Measurements from ENCODE around the gene POU2AF1. TPM values are rescaled to one million over a fixed set of nuclear protein-coding genes. Genes with fewer than 3 reads are reported as not detected.

POU2AF1 gene, protein sequence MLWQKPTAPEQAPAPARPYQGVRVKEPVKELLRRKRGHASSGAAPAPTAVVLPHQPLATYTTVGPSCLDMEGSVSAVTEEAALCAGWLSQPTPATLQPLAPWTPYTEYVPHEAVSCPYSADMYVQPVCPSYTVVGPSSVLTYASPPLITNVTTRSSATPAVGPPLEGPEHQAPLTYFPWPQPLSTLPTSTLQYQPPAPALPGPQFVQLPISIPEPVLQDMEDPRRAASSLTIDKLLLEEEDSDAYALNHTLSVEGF
- 1 to 10 TPM in 2 of 4 donors, under 1 TPM in 1, not detected in 1; 0.69 to 2.2 (median 1.9) TPM for total RNA-seq

DNA sequence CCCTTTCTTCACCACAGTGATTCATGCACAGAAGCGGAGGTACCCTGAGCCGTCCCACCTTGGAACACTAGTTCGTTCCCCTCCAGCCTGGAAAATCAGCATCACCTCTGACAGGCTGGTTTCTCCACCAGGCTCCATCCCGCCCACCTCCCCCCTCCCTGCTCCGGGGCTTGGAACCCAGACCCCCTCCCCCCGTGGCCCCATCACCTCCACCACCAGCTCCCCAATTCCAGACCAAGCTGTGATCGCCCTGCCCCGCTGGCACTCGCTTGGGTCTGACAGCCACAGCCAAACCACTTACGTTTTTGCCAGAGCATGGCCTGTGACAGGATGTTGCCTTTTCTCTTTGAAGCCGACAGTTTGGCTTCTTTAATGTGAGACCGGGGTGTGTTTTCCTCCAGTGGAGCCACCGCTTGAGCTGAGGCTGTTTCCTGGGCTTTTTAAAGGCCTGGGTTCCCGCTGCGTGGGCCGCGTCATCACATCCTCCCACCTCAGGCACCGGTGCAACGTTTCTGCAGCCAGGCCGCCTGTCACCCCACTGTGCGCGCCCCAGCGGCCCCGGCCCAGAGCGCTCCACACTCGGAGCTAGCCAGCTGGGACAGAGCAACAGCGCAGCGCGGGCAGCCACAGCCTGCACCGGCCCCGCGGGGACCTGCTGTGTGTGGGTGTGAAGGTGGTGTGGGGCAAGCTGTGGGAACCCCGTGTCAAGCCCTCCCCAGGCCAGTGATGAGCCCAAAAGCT lies at the start of gene POU2AF1:
Gene POU2AF1, minus strand, starts transcription at position 415 of the 741 bp plus-strand sequence. Its CDS starts 98 bp downstream, at position 317.
- TF ChIP-seq, protein P1, sequence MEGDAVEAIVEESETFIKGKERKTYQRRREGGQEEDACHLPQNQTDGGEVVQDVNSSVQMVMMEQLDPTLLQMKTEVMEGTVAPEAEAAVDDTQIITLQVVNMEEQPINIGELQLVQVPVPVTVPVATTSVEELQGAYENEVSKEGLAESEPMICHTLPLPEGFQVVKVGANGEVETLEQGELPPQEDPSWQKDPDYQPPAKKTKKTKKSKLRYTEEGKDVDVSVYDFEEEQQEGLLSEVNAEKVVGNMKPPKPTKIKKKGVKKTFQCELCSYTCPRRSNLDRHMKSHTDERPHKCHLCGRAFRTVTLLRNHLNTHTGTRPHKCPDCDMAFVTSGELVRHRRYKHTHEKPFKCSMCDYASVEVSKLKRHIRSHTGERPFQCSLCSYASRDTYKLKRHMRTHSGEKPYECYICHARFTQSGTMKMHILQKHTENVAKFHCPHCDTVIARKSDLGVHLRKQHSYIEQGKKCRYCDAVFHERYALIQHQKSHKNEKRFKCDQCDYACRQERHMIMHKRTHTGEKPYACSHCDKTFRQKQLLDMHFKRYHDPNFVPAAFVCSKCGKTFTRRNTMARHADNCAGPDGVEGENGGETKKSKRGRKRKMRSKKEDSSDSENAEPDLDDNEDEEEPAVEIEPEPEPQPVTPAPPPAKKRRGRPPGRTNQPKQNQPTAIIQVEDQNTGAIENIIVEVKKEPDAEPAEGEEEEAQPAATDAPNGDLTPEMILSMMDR (IDR thresholded peaks at IDR 0.05) = no peak
- no peak for DNase-seq (ENCODE audit: low spot score)
- peak; percentile 50 for ATAC-seq (ENCODE audit: low FRiP score)

DNA sequence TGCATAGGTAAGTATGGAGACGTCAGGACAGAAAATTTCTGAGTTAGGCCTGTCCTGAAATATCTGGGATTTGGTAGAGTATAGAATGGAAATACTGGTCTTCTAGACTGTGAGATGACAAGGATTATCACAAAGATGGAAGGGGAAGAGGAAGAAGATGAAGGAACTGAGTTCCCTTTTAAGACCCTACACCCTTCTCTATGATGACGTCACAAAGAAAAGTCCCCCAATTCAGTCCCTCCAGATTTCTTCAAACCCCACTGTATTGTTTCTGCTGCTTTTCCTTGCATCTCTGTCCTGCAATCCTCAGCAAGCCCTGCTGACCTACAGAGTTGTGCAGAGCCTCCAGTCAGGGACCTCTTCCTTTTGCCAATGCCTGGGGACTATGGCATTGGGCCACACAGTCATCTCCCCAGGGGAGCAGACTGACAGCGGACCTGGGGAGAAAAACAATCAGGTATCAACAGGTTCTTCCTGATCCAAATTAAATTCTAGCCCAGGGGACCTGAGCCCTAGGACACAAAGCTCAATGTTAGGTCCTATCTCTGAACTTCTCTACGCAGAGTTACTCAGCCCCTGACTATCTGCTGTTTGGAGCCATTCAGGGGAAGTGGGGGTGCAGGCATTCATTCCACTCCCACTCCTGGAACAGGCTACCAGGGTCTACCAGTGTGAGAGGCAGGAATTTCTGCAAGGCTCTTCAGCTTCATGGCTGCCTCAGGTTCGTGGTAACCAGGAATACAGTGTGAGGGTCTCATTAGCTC lies 49.2 kb upstream of the POU2AF1 start:
- ATAC-seq (ENCODE audit: low FRiP score) (peak; percentile 19), DNase-seq (ENCODE audit: low spot score) (no peak)

DNA sequence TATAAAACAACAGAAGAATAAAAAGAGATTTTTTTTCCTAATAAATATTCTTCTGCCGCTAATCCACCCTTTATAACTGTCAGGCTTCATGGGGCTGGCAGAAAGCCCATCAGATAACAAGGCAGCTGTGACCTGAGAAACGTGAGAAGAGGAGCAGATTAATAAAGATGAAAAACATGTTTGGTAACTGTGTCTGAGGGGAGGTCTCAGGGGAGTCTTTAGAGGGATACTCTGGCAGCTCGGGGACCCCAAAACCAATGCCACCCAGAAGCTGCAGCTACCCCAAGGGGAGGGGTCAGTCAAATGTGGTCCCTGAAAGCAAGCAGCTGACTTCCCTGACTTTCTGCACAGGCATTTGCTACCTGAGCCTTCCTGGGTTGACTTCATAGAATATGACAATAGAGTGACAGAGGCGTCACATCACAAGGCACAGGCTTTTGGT lies 48.4 kb upstream of the POU2AF1 start:
- DNase-seq (ENCODE audit: low spot score) (no peak), ATAC-seq (ENCODE audit: low FRiP score) (no peak)
- TF ChIP-seq, protein P1 (IDR thresholded peaks at IDR 0.05) = no peak

More for the DNA sequence above, 49.2 kb upstream of the POU2AF1 start:
- TF ChIP-seq, protein P1 (IDR thresholded peaks at IDR 0.05) = no peak

DNA sequence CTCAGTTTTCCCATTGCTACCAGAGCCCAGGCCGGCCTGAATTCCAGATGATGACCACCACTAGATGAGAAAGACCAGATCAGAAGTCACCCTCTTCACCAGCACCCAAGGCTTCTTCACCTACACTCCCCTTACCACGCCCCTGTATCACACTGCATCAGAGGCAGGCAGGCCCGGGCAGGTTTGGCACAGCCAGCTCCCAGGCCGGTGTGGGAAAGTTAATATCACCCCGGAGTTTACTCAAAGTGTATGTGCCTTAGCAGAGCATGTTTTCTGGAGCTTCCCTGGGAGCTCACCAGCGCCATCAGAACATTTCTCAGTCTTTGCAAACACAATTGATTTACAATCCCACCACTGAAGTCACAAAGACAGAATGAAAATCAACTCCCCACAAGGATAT lies 47.5 kb upstream of the POU2AF1 start:
- TF ChIP-seq, protein P1 (IDR thresholded peaks at IDR 0.05) = no peak
- DNase-seq (ENCODE audit: low spot score) = no peak
- no peak for ATAC-seq (ENCODE audit: low FRiP score)

DNA sequence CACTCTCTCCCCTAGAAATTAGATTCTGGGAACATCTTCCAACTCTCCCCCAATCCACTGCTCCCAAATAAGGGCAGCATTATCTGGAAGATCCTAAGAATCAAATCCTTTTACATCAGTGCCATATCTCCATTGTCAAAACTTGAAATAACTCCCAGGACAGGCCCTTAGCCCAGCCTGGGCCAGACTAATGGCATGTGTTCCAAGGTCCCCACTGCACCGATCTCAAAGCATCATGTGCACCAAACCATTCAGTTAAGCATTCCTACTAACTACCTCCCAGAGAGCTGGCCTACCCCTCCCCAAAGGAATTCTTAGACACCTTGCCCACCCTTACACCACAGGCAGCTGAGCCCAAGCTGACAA lies 44.2 kb upstream of the POU2AF1 start:
- no peak for DNase-seq (ENCODE audit: low spot score)

DNA sequence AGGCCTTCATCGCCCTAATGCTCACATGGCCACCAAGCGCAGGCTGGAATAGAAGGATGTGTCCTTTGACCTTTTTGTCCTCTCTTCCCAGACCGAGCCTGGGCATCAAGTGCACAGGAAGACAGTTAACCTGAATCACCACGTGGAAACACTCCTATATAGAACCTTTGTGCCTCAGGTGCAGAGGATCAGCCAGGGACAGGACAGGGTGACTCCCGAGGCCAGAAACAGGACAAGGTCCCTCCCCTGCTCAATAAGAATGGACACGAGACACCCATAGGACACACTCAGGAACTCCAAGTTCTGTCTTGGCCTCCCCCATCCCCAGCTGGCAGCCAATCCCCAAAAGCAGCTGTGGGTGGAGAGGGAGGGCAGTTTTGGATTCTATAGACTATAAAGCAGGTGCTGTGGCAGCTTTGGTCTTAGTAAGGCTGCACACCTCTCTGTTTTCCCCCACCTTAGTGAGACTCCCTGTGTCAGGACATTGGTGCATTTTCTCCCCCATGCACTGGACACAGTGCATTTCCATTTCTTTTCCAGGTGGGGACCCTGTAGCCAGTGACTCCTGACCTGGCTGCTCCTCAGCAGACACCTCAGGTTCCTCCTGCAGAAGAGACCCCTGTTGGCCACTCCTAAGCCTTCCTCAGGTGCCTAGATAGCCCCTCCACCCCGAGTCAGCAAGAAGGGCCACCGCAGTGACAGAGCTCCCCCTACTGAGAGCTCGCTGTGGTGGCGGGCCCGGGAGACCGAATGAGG lies 43.6 kb upstream of the POU2AF1 start:
- TF ChIP-seq, protein P1 (IDR thresholded peaks at IDR 0.05) = no peak
- DNase-seq (ENCODE audit: low spot score) = no peak
- peak; percentile 81 for ATAC-seq (ENCODE audit: low FRiP score)

More for the DNA sequence above, 44.2 kb upstream of the POU2AF1 start:
- no peak for ATAC-seq (ENCODE audit: low FRiP score)
- TF ChIP-seq, protein P1 (IDR thresholded peaks at IDR 0.05) = no peak

Measured in omental fat pad (tissue), 4 donors.